Aorta (tissue), 5 donors: ENCODE results near the gene CDC42EP5. TPM values are rescaled to one million over a fixed set of nuclear protein-coding genes. Genes with fewer than 3 reads are reported as not detected.

ENCODE experiments used
- ATAC-seq: fragments of 200-7000 bp; cut with Tn5 transposase; one replicate; pipeline ENCODE4 v1.9.1; 2022; ENCODE audit warnings: moderate library complexity; ENCODE audit not compliant: low FRiP score
- DNase-seq, 2 donors: peaks; one replicate each; pipeline ENCODE4 v3.0.0-alpha.2; 2020
- H3K27ac ChIP-seq, 2 donors: one replicate each; pipeline ENCODE4 v1.5.1; 2013; ENCODE audit warnings: low read length in 2 of 2, mild to moderate bottlenecking in 2 of 2, moderate library complexity in 2 of 2, control low read depth in 1 of 2, inconsistent platforms in 1 of 2, low read depth in 1 of 2
- H3K27me3 ChIP-seq, 2 donors: one replicate each; pipeline ENCODE4 v1.6.1; 2013; ENCODE audit warnings: control low read depth in 1 of 2, low read length in 1 of 2, mild to moderate bottlenecking in 1 of 2, moderate library complexity in 1 of 2; ENCODE audit not compliant: insufficient read depth in 2 of 2, control insufficient read depth in 1 of 2
- H3K36me3 ChIP-seq, 2 donors: one replicate each; pipeline ENCODE4 v1.6.1; 2013; ENCODE audit warnings: control low read depth in 1 of 2, low read length in 1 of 2, mild to moderate bottlenecking in 1 of 2; ENCODE audit not compliant: insufficient read depth in 2 of 2, control insufficient read depth in 1 of 2
- H3K4me1 ChIP-seq, 2 donors: one replicate each; pipeline ENCODE4 v1.6.1; 2013; ENCODE audit warnings: low read length in 2 of 2, control low read depth in 1 of 2, mild to moderate bottlenecking in 1 of 2, moderate library complexity in 1 of 2; ENCODE audit not compliant: insufficient read depth in 2 of 2, control insufficient read depth in 1 of 2
- H3K4me3 ChIP-seq, 2 donors: one replicate each; pipeline ENCODE4 v1.5.1; 2013; ENCODE audit warnings: low read length in 2 of 2, control low read depth in 1 of 2, mild to moderate bottlenecking in 1 of 2
- H3K9me3 ChIP-seq: one replicate; pipeline ENCODE4 v1.6.1; 2013; ENCODE audit warnings: mild to moderate bottlenecking, low read length; ENCODE audit not compliant: control insufficient read depth
- WGBS, 2 donors: extraction: QIAGEN DNeasy Blood & Tissue Kit; methylation state at CpG; one replicate each; pipeline ENCODE4 v1.1.7; 2013; 5-methylcytosine and 5-hydroxymethylcytosine counted together
- intact Hi-C, 2 donors: fragments of 100-400 bp; cut with DNase I; formaldehyde crosslinking; loops; one replicate each; pipeline versions ENCODE4 v1.14.2 to v1.15.0; 2022
- polyA plus RNA-seq, 2 donors: library from polyadenylated mRNA; stranded (reverse); fragments of 200-250 nt; gene quantifications; one replicate each; pipeline ENCODE4 v1.2.3, GENCODE V29; 2013
- total RNA-seq, 2 donors: library from RNA; stranded (reverse); fragmentation: NEBNext Ultra II Directional; extraction: Animal tissue kit (Norgen Biotek cat#: 25700); gene quantifications; one replicate each; pipeline ENCODE4 v1.2.1, GENCODE V29; 2021
- donor health status: healthy with polysubstance abuse.
- donor health status: Bipolar disorder and iron deficiency.
- donor health status: DM: no; HTN: no; CAD: no.
- donor health status: DM: no; HTN: no; CAD: no.
- donor health status: DM: yes; HTN: yes; CAD: no.

CDC42EP5 gene
- total and polyA plus RNA-seq, 4 donors, result 40.4 to 55.2 (median 48.9) TPM

GRCh38 chr19:54429545-54430227 lies 43.4 kb downstream of the CDC42EP5 start:
- intact Hi-C loops, result no loop called here
- H3K4me3 ChIP-seq, result no peak overlapping the region
- DNase-seq, result peak in 1 of 2 donors; percentile 73
- no peaks in the 10 kb centered on the region for H3K9me3 ChIP-seq
- no peaks in the 10 kb centered on the region for H3K27me3 ChIP-seq
- H3K4me1 ChIP-seq, result no peaks in the 10 kb centered on the region
- no peak overlapping the region for H3K27ac ChIP-seq
- no peak for ATAC-seq
- 42 to 48% methylated on average over 13 of the region's 13 CpGs for WGBS, 2 donors
- no peaks in the 10 kb centered on the region for H3K36me3 ChIP-seq

- Histone ChIP-seq H3K36me3 (no peaks in the 10 kb centered on the region), H3K27ac (no peak overlapping the region), H3K27me3 (no peaks in the 10 kb centered on the region), H3K9me3 (no peaks in the 10 kb centered on the region), H3K4me1 (no peaks in the 10 kb centered on the region), H3K4me3 (no peak overlapping the region)
- 60 to 67% methylated on average over 8 of the region's 8 CpGs for WGBS, 2 donors
- intact Hi-C loops, result no loop called here
- DNase-seq (no peak), ATAC-seq (no peak)
These were observed 44.0 kb downstream of the CDC42EP5 start for GRCh38 chr19:54429176-54429495.

- no peaks in the 10 kb centered on the region for H3K4me1 ChIP-seq
- no peaks in the 10 kb centered on the region for H3K9me3 ChIP-seq
- intact Hi-C loops, result no loop called here
- DNase-seq, result peak in 1 of 2 donors; percentile 60
- no peak for ATAC-seq
- H3K27ac ChIP-seq, result no peak overlapping the region
- H3K27me3 ChIP-seq, result no peaks in the 10 kb centered on the region
- H3K36me3 ChIP-seq, result no peaks in the 10 kb centered on the region
- 78 to 85% methylated on average over 11 of the region's 11 CpGs for WGBS, 2 donors
- H3K4me3 ChIP-seq, result no peak overlapping the region
These were observed 44.5 kb downstream of the CDC42EP5 start for GRCh38 chr19:54428323-54429175.

GRCh38 chr19:54427586-54427985 lies 45.5 kb downstream of the CDC42EP5 start:
- DNase-seq (peak in 1 of 2 donors; percentile 51), ATAC-seq (no peak)
- Histone ChIP-seq H3K4me1 (no peaks in the 10 kb centered on the region), H3K4me3 (no peak overlapping the region), H3K27me3 (no peaks in the 10 kb centered on the region), H3K27ac (no peak overlapping the region), H3K9me3 (no peaks in the 10 kb centered on the region), H3K36me3 (no peaks in the 10 kb centered on the region)
- WGBS, 2 donors, result 84 to 86% methylated on average over 11 of the region's 11 CpGs
- intact Hi-C loops, result no loop called here

- Histone ChIP-seq H3K4me1 (no peaks in the 10 kb centered on the region), H3K4me3 (no peak overlapping the region), H3K27me3 (no peaks in the 10 kb centered on the region), H3K27ac (no peak overlapping the region), H3K36me3 (no peaks in the 10 kb centered on the region), H3K9me3 (no peaks in the 10 kb centered on the region)
- DNase-seq, result peak in 1 of 2 donors; percentile 57
- ATAC-seq, result no peak
- WGBS, 2 donors, result 60 to 75% methylated on average over 17 of the region's 17 CpGs
- intact Hi-C loops, result no loop called here
These were observed 46.7 kb downstream of the CDC42EP5 start for GRCh38 chr19:54426291-54426931.

GRCh38 chr19:54425382-54425723 lies 47.7 kb downstream of the CDC42EP5 start:
- Histone ChIP-seq H3K27me3 (no peaks in the 10 kb centered on the region), H3K36me3 (no peaks in the 10 kb centered on the region), H3K4me1 (no peaks in the 10 kb centered on the region), H3K4me3 (no peak overlapping the region), H3K27ac (no peak overlapping the region), H3K9me3 (no peaks in the 10 kb centered on the region)
- ATAC-seq, result no peak
- intact Hi-C loops, result no loop called here
- 82 to 84% methylated on average over 5 of the region's 5 CpGs for WGBS, 2 donors
- DNase-seq, result peak in 1 of 2 donors; percentile 17

GRCh38 chr19:54424660-54425381 lies 48.3 kb downstream of the CDC42EP5 start:
- no peaks in the 10 kb centered on the region for H3K27me3 ChIP-seq
- 90 to 92% methylated on average over 36 of the region's 36 CpGs for WGBS, 2 donors
- H3K4me3 ChIP-seq, result no peak overlapping the region
- ATAC-seq, result no peak
- H3K4me1 ChIP-seq, result no peaks in the 10 kb centered on the region
- H3K9me3 ChIP-seq, result no peaks in the 10 kb centered on the region
- H3K36me3 ChIP-seq, result no peaks in the 10 kb centered on the region
- peak in 1 of 2 donors; percentile 55 for DNase-seq
- H3K27ac ChIP-seq, result no peak overlapping the region
- intact Hi-C loops, result no loop called here

- Histone ChIP-seq H3K27ac (no peak overlapping the region), H3K4me1 (no peaks in the 10 kb centered on the region), H3K27me3 (no peaks in the 10 kb centered on the region), H3K36me3 (no peaks in the 10 kb centered on the region), H3K4me3 (no peak overlapping the region), H3K9me3 (no peaks in the 10 kb centered on the region)
- 91 to 92% methylated on average over 14 of the region's 14 CpGs for WGBS, 2 donors
- ATAC-seq (no peak), DNase-seq (peak in 1 of 2 donors; percentile 67)
- intact Hi-C loops, result no loop called here
These were observed 48.9 kb downstream of the CDC42EP5 start for GRCh38 chr19:54424201-54424600.
